OCI-LY3 (cell line): Measurements from ENCODE around the gene FOSL1.

Experiments
- H2AFZ ChIP-seq: fragments of 200-600, 300-600 bp; shearing (Covaris generic); 2 replicates; pipeline ENCODE4 v1.6.0; 2014; ENCODE audit warnings: antibody characterized with exemption, low read depth, low read length
- H3K27ac ChIP-seq: fragments of 200-600, 300-600 bp; sonication (generic); 2 replicates; pipeline ENCODE4 v1.5.1; 2014; ENCODE audit warnings: mild to moderate bottlenecking, low read length, moderate library complexity, mixed read lengths
- H3K27me3 ChIP-seq: fragments of 200-600, 300-600 bp; sonication (generic); 2 replicates; pipeline ENCODE4 v1.6.1; 2014; ENCODE audit warnings: low read depth, low read length, mixed read lengths
- H3K36me3 ChIP-seq: fragments of 200-600, 300-600 bp; sonication (generic); replicated peaks from 2 replicates; pipeline ENCODE3; 2014; ENCODE audit warnings: low read depth, low read length, mixed read lengths
- H3K4me1 ChIP-seq: fragments of 300-600, 200-600 bp; sonication (generic); 2 replicates; pipeline ENCODE4 v1.6.1; 2014; ENCODE audit warnings: low read length, mixed read lengths
- H3K4me2 ChIP-seq: fragments of 200-600, 300-600 bp; sonication (generic); 2 replicates; pipeline ENCODE4 v1.6.1; 2014; ENCODE audit warnings: low read length, mixed read lengths
- H3K4me3 ChIP-seq: fragments of 300-600, 200-600 bp; sonication (generic); 2 replicates; pipeline ENCODE4 v1.5.1; 2014; ENCODE audit warnings: antibody characterized with exemption, mild to moderate bottlenecking, low read length, moderate library complexity
- H3K79me2 ChIP-seq: fragments of 300-600, 200-600 bp; shearing (Covaris generic); 2 replicates; pipeline ENCODE4 v1.6.1; 2014; ENCODE audit warnings: mild to moderate bottlenecking, low read length, mixed read lengths
- H3K9ac ChIP-seq: fragments of 300-600, 200-600 bp; shearing (Covaris generic); 2 replicates; pipeline ENCODE4 v1.6.0; 2014; ENCODE audit warnings: mild to moderate bottlenecking, low read length, moderate library complexity
- H3K9me3 ChIP-seq: fragments of 200-600, 300-600 bp; shearing (Covaris generic); 2 replicates; pipeline ENCODE4 v1.6.1; 2014; ENCODE audit warnings: low read length, mixed read lengths; ENCODE audit not compliant: insufficient read depth
- H4K20me1 ChIP-seq: fragments of 200-600, 300-600 bp; sonication (generic); 2 replicates; pipeline ENCODE4 v1.6.1; 2016; ENCODE audit warnings: low read length, mixed read lengths; ENCODE audit not compliant: insufficient read depth
- CTCF ChIP-seq: fragments of 200-600, 300-600 bp; sonication (generic); IDR thresholded peaks from 2 replicates; pipeline ENCODE4 v1.5.1; 2014; ENCODE audit warnings: antibody characterized with exemption, low read length, low read depth
- EZH2phosphoT487 ChIP-seq: fragments of 200-600 bp; shearing (Covaris generic); IDR thresholded peaks from 2 replicates; pipeline ENCODE4 v1.6.1; 2018; ENCODE audit warnings: antibody characterized with exemption, mixed run types, low read depth

FOSL1 gene

DNA sequence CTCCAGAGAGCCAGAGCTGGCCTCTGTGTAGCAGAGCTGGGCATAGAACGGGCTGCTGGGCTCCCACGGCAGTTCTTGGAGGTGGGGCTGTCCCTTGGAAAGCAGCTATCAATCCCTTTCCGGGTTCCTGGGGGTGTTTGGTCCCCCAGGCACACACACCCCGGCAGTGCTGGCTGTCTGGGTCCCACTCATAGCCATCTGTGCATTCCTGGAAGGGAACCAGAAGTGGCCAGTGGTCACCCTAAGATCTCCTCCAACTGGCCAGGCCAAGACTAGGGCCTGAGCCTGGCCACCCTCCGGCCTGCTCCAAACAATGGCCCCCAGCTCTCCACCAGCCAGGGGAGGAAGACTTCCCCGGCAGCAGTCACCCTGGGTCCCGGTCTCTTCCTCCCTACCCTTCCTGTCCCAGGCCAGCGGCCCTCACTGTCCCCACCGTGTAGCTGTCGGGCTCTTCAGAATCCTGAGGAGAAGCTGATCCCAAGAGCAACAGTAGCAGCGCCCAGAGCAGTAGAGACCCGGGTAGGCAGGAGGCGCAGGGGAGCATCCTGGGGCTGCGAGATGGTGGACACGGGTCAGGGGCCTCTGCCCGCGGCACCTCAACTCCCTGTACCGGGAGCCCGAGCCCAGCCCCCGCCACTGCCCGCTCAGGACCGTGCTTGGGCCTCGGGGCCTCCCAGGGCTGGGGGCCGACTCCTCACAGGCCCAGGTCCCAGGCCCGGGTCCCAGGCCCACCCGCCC lies 28.2 kb downstream of the FOSL1 start:
- TF ChIP-seq EZH2phosphoT487 (no peak), CTCF (no peak)
- no peak overlapping the region for H3K4me3 ChIP-seq
- no peaks in the 10 kb centered on the region for H3K27me3 ChIP-seq
- no peak overlapping the region for H2AFZ ChIP-seq
- no peaks in the 10 kb centered on the region for H3K79me2 ChIP-seq
- H3K27ac ChIP-seq, result no peak overlapping the region
- H3K4me2 ChIP-seq, result no peak overlapping the region
- H3K36me3 ChIP-seq, result peaks cover 12% of the 10 kb centered on the region
- no peaks in the 10 kb centered on the region; the same call in 1 of the 2 replicates for H4K20me1 ChIP-seq
- peaks cover 6% of the 10 kb centered on the region for H3K4me1 ChIP-seq
- H3K9ac ChIP-seq, result no peak overlapping the region
- no peaks in the 10 kb centered on the region for H3K9me3 ChIP-seq

DNA sequence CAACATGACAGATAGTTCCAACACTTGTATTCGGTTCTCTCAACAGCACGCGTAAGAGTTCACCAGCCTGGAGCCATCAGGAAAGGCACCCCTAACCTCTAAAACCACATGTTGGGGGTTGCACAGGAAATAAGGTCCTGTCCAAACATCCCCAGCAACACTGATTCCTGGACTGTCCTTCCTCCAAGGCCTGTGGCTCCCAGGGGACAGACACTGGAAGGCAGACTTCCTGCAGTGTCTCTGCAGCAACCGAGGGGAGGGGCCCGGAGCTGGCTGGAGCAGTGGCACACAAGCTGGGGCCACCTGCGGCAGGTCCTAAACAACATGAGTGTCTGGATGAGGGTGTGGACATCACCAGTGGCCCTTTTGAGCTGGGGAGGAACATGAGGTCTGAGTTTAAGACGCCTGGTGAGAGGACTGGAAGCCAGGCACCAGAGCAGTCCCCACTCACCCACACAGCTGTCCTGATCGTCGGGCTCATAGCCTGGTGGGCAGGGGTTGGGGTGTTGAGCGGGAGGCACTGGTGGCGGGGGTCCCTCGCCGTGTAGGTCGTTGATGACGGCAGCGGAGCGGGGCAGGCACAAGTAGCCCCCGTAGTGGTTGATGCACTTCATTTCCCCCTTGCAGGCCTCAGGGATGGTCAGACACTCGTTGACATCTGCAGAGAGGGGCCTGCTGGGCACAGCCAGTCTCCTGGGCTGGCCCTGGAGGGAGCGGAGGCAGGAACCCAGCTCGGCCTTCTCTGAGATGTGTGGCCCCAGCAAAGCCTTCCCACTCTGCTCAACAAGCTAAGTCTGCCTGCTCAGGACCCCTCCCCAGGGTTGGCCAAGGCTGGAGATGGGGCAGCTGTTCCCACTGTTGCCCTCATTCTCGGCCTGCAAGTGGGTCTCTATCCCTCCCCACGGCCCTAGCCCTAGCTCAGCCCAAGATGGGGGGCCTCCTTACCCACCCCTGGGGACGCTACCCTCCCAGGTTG lies 29.2 kb downstream of the FOSL1 start:
- Histone ChIP-seq H3K9ac (no peak overlapping the region), H3K27me3 (no peaks in the 10 kb centered on the region), H3K9me3 (no peaks in the 10 kb centered on the region), H3K36me3 (peaks cover 19% of the 10 kb centered on the region), H3K4me3 (no peak overlapping the region), H3K4me2 (no peak overlapping the region), H4K20me1 (no peaks in the 10 kb centered on the region; the same call in 1 of the 2 replicates), H3K4me1 (peaks cover 6% of the 10 kb centered on the region), H3K27ac (no peak overlapping the region), H2AFZ (no peak overlapping the region), H3K79me2 (no peaks in the 10 kb centered on the region)
- TF ChIP-seq CTCF, result no peak
- TF ChIP-seq EZH2phosphoT487, result no peak

DNA sequence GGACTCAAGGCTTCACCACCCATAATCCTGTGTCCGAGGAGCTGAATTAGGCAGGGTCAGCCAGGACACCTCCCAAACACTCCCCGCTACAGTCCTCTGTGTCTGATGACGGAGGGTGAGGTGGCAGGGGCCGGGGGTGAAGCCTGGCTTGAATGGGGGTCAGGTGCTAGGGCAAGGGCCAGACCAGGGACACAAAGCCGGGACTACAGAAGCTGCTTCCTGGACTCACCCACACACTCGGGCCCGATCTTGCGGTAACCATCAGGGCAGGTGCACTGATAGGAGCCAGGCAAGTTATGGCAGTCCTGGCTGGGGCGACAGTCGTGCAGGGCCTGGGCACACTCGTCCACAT lies 29.9 kb downstream of the FOSL1 start:
- H4K20me1 ChIP-seq, result no peaks in the 10 kb centered on the region; the same call in 1 of the 2 replicates
- no peaks in the 10 kb centered on the region for H3K9me3 ChIP-seq
- TF ChIP-seq CTCF (no peak), EZH2phosphoT487 (no peak)
- no peak overlapping the region for H2AFZ ChIP-seq
- H3K4me3 ChIP-seq, result no peak overlapping the region
- peaks cover 27% of the 10 kb centered on the region for H3K36me3 ChIP-seq
- peaks cover 6% of the 10 kb centered on the region for H3K4me1 ChIP-seq
- no peak overlapping the region for H3K27ac ChIP-seq
- no peak overlapping the region for H3K9ac ChIP-seq
- H3K79me2 ChIP-seq, result no peaks in the 10 kb centered on the region
- H3K27me3 ChIP-seq, result no peaks in the 10 kb centered on the region
- no peak overlapping the region for H3K4me2 ChIP-seq

DNA sequence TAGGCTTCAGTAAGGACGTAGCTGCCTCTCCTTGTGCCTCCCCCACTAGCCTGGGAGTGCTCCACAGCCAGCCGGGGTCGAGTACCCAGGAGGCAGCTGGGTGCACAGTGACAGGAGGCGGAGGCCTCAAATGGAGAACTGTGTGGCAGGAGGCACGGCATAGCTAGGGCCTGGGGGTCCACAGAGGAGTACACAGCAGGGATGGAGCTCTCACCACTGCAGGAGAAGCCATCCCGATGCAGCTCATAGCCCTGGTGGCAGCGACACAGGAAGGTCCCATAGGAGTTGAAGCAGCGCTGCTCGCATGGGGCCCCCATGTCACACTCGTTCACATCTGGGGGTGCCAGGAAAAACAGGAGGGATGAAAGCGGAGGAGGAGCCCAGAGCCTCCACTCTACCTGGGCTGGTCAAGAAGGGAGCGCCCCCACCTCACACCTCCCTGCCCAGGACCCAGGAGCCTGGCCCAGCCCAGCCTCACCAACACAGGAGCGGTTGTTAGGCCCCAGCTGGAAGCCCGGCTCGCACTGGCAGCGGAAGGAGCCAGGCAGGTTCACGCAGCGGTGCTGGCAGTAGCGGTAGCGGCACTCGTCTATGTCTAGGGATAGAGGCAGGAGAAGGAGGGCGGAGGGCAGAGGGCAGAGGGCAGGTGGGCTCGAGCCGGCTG lies 30.4 kb downstream of the FOSL1 start:
- no peaks in the 10 kb centered on the region; the same call in 1 of the 2 replicates for H4K20me1 ChIP-seq
- H3K4me2 ChIP-seq, result no peak overlapping the region
- H3K9ac ChIP-seq, result no peak overlapping the region
- H2AFZ ChIP-seq, result no peak overlapping the region
- no peaks in the 10 kb centered on the region for H3K9me3 ChIP-seq
- TF ChIP-seq CTCF, result no peak
- TF ChIP-seq EZH2phosphoT487, result no peak
- no peaks in the 10 kb centered on the region for H3K27me3 ChIP-seq
- H3K36me3 ChIP-seq, result peaks cover 32% of the 10 kb centered on the region
- H3K4me3 ChIP-seq, result no peak overlapping the region
- no peak overlapping the region for H3K27ac ChIP-seq
- H3K79me2 ChIP-seq, result no peaks in the 10 kb centered on the region
- H3K4me1 ChIP-seq, result peaks cover 6% of the 10 kb centered on the region
